Measurements from ENCODE around the gene AP5Z1.

Gene AP5Z1

GRCh38 chr7:4803397-4804241, 28.2 kb downstream of the AP5Z1 start:
- no peak for DNase-seq

DNA sequence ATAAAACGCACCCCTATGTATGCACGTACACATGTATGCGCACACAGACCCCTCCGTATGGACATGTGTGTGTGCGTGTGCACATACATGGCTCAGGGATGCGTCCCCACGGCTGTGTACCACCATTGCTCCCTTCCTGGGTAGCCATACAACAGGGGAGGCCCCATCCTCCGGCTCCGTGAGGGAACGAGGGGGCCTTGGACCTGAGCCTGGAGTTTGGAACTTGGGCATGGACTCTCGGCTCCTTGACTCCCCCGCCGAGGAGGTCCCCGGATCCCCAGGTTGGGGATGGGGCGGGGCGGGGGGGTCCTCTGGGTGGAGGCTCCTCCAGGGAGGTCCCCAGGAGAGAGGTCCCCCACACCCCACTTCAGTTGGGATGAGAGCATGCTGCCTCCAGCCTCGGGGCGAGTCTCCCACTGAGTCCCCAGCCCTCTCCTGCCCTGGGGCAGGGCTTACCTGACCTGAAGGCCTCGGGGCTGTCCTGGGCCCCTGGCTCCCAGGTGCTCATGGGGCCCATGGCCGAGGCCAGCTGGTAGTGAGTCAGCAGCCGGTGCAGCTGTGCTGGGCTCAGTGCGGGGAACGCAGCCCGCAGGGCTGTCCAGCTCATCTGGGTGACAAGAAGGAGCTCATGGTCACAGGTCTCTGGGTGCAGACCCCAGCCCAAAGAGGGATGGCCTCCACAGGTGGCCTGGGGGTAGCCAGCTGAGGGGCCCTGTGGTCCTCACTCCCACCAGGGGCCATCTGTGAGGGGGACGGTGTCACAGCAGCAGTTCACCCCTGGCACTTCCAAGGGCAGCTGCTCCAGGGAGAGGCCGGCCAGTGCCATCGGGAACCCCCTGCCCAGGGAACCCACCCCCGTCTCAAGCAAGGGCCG, 29.9 kb downstream of the AP5Z1 start:
- no peak for DNase-seq

DNA sequence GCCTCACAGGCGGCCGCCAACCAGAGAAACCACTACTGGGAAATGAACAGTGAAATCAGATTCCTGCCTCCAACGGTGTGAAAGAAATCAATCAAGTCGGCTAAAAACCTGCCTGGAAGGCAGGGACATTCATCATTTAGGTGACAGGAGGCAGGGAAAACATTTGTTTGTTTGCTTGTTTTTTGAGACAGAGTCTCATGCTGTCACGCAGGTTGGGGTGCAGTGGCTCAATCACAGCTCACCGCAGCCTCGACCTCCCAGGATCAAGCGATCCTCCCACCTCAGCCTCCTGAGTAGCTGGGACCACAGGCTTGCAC, 30.5 kb downstream of the AP5Z1 start:
- DNase-seq, result no peak

GRCh38 chr7:4806983-4807597, 31.7 kb downstream of the AP5Z1 start:
- no peak for DNase-seq

- DNase-seq, result no peak
These were observed 32.2 kb downstream of the AP5Z1 start for GRCh38 chr7:4807598-4808016.

DNA sequence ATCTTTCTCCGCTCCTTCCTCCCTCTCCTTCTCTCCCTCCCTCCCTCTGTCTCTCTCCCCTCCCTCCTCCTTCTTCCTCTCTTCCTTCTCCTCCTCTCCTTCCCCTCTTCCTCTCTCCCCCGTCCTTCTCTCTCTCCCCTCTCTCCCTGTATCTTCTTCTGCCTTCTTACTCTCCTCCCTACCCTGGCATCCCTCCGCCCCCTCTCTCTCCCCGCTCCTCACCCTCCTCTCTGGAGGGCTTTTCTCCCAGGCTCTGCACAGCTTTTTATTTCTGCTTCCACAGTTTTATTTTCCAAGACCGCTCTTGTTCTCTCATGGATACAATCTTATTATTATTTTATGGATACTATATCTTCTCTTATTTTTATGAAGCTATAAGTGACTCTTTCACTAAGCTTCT, 32.6 kb downstream of the AP5Z1 start:
- DNase-seq, result no peak

- DNase-seq, result no peak
These were observed 33.1 kb downstream of the AP5Z1 start for GRCh38 chr7:4808565-4808964.

DNA sequence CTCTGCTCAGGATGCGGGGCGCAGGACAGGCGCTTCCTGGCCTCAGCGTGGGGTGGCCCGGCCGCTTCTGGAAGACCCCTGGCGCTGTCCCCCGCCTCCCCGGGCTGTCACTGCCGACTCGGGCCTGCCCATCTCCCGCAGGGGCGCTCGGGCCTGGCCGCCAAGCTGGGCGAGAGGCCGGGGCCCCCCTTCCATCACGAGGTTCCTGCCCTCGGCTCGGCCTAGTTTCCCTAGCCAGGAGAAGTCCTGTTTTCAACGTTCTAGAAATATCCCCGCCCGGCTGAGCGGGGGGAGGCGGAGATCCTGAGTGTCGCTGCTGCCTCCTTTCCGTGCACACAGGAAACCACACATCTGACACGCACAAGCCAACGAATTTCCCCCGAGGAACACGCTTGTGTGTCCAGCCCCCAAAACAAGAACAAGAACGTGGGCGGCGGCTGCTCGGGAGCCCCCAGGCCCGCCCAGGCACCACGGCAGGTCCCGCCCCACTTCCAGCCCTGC, 33.7 kb downstream of the AP5Z1 start:
- DNase-seq, result peak; percentile 42

- no peak for DNase-seq
These were observed 34.2 kb downstream of the AP5Z1 start for GRCh38 chr7:4809666-4810065.

- no peak for DNase-seq
These were observed 39.0 kb downstream of the AP5Z1 start for GRCh38 chr7:4814433-4814832.

- DNase-seq, result no peak
These were observed 39.7 kb downstream of the AP5Z1 start for GRCh38 chr7:4815121-4815520.

GRCh38 chr7:4815609-4816418, 40.4 kb downstream of the AP5Z1 start:
- no peak for DNase-seq

- DNase-seq, result no peak
These were observed 41.1 kb downstream of the AP5Z1 start for GRCh38 chr7:4816419-4817080.

- DNase-seq, result no peak
These were observed 41.9 kb downstream of the AP5Z1 start for GRCh38 chr7:4817178-4817901.

- no peak for DNase-seq
These were observed 42.8 kb downstream of the AP5Z1 start for GRCh38 chr7:4818000-4818794.

GRCh38 chr7:4819560-4820404, 44.4 kb downstream of the AP5Z1 start:
- no peak for DNase-seq

DNA sequence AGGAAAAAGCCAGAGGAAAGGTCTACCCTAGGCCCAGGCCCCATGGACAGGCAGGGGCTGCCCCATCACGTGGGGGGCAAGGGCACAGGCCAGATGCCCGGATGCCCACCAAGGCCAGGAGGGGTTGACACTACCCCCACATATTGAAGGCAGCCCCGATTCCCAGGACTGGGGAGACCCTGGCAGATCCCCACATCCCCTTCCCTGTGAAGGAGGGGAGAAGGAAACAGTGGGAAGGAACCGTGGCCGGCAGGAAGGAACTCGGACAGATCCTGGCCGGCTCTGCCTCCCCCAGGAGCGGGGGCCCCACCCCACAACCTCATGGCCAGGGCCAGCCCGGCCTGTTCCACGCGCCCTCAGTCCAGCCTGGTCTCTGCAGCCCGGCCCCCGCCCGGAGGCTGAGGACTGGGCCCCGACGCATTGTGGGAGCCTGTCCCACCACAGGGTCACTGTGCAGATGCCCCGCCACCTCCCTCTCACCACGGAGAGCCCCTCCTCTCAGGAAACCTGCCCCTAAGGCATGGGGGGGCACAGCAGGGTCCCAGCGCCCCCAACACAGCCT, 45.1 kb downstream of the AP5Z1 start:
- DNase-seq, result no peak

DNA sequence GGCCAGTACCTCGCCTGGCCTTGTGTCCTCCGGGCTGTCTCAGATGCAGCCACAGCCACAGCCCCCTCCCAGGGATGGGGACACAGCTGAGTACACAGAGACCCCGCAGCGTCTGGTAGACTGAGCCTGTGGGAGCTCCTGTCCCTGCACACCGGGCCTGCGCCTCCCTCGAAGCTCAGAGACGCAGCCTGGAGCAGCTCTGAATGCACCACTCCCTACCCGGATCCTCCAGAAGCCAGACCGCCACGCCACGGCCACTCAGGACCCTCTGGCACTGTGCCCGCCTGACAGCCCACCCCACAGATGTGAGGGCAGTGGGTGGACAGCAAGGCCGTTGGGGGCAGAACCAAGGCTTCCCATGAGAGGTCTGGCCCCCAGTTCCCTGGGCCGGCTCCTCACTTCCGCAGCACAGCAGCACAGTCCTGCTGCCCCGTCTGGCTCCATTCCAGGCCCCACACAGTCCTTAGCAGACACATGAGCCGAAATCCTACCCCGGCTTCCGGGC, 45.6 kb downstream of the AP5Z1 start:
- no peak for DNase-seq

DNA sequence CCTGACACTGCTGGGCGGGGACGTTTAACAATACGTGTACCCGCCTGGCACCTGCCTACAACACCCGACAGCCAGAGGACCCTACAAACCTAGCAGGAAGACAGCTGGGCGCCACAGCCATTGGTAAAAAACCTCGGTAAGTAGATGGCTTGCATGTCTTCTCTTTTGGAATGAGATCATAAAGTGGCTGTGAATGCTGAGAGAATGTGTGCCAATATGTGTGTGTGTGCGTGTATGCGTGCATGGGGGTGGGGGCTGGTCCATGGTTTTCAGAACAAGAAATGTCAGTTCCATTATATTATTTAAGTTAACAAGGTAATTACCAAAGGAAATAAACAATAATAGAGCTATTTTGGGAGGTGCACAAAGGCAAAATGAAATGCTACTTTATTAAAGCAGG, 47.3 kb downstream of the AP5Z1 start:
- DNase-seq, result no peak

Data from CD4-positive, alpha-beta T cell treated with Interleukin-12 subunit alpha and Interleukin-12 subunit beta, for 1 hour (primary cell).